Stimulated activated CD4-positive, alpha-beta T cell treated with anti-CD3 and anti-CD28 coated beads, TNF-alpha, amount 100 ng/mL, for 48 hours (primary cell): ENCODE data around the gene PSMD10.

Experiments
- DNase-seq, 3 donors: peaks; one replicate each; pipeline ENCODE4 v3.0.0-alpha.2; 2020; ENCODE audit warnings: low read depth in 3 of 3

Gene PSMD10

GRCh38 chrX:108072746-108073145 lies 18.6 kb downstream of the PSMD10 start:
- no peak for DNase-seq

GRCh38 chrX:108071578-108071977 lies 19.8 kb downstream of the PSMD10 start:
- no peak for DNase-seq

GRCh38 chrX:108070891-108071290 lies 20.5 kb downstream of the PSMD10 start:
- no peak for DNase-seq

- no peak for DNase-seq
Measured at GRCh38 chrX:108068121-108068520, 23.2 kb downstream of the PSMD10 start.

- no peak for DNase-seq
Measured at GRCh38 chrX:108064613-108065012, 26.7 kb downstream of the PSMD10 start.

GRCh38 chrX:108064001-108064400 lies 27.3 kb downstream of the PSMD10 start:
- DNase-seq: no peak

- no peak for DNase-seq
Measured at GRCh38 chrX:108059801-108060200, 31.5 kb downstream of the PSMD10 start.

GRCh38 chrX:108055546-108055945 lies 35.8 kb downstream of the PSMD10 start:
- no peak for DNase-seq

GRCh38 chrX:108053218-108053617 lies 38.1 kb downstream of the PSMD10 start:
- DNase-seq: no peak

- DNase-seq: no peak
Measured at GRCh38 chrX:108049649-108050048, 41.7 kb downstream of the PSMD10 start.

GRCh38 chrX:108044554-108045256 lies 46.6 kb downstream of the PSMD10 start, which contains the start of gene VSIG1:
Gene VSIG1 (plus strand): TSS chrX:108045065. CDS start chrX:108045131, 66 bp downstream.
- DNase-seq: no peak

- no peak for DNase-seq
Measured at GRCh38 chrX:108036298-108036973, 54.9 kb downstream of the PSMD10 start.

GRCh38 chrX:108034725-108035124 lies 56.6 kb downstream of the PSMD10 start:
- no peak for DNase-seq
